ENCODE results near the gene DHPS. TPM values are rescaled to one million over a fixed set of nuclear protein-coding genes. Genes with fewer than 3 reads are reported as not detected.
A peak's percentile ranks its signal among the peaks of the same experiment; 100 is the strongest.
"Not testable (repeated sequence)": the region's sequence is repeated elsewhere in the genome, so short reads cannot be mapped to it uniquely, and the experiment has no call there.

DHPS gene
- total RNA-seq, 1 donor from 2014 or later: 52.9 TPM

- no peak for DNase-seq
Measured at GRCh38 chr19:12705169-12705568, 23.5 kb upstream of the DHPS start.

GRCh38 chr19:12703046-12703445, 21.4 kb upstream of the DHPS start:
- peak; percentile 66 for DNase-seq

GRCh38 chr19:12701596-12702282, 20.1 kb upstream of the DHPS start:
- DNase-seq: no peak

- DNase-seq: no peak
Measured at GRCh38 chr19:12698138-12698537, 16.5 kb upstream of the DHPS start.

- not testable (repeated sequence) for DNase-seq
Measured at GRCh38 chr19:12697425-12697824, 15.7 kb upstream of the DHPS start.

- peak; percentile 98 for DNase-seq
Measured at GRCh38 chr19:12696366-12697335, 15.0 kb upstream of the DHPS start, which contains the start of gene FBXW9. TSS of gene FBXW9 (minus strand) at chr19:12696631. CDS start at chr19:12696581, 50 bp downstream.

- no peak for DNase-seq
Measured at GRCh38 chr19:12695997-12696365, 14.3 kb upstream of the DHPS start.

- no peak for DNase-seq
Measured at GRCh38 chr19:12695514-12695913, 13.8 kb upstream of the DHPS start.

- peak; percentile 17 for DNase-seq
Measured at GRCh38 chr19:12695096-12695495, 13.4 kb upstream of the DHPS start.

GRCh38 chr19:12694641-12695040, 13.0 kb upstream of the DHPS start:
- no peak for DNase-seq

GRCh38 chr19:12692960-12693359, 11.3 kb upstream of the DHPS start:
- DNase-seq: no peak

GRCh38 chr19:12689581-12690216, 8.0 kb upstream of the DHPS start:
- DNase-seq: no peak

- DNase-seq: no peak
Measured at GRCh38 chr19:12689012-12689411, 7.3 kb upstream of the DHPS start.

- no peak for DNase-seq
Measured at GRCh38 chr19:12687496-12688196, 6.0 kb upstream of the DHPS start, which contains the start of gene GNG14. TSS of gene GNG14 (plus strand) at chr19:12687998. CDS start at chr19:12688049, 51 bp downstream.

GRCh38 chr19:12685831-12686230, 4.2 kb upstream of the DHPS start:
- no peak for DNase-seq

GRCh38 chr19:12680034-12680433, 1.6 kb downstream of the DHPS start:
- no peak for DNase-seq

GRCh38 chr19:12678039-12678438, 3.6 kb downstream of the DHPS start:
- not testable (repeated sequence) for DNase-seq

GRCh38 chr19:12676928-12677327, 4.8 kb downstream of the DHPS start:
- DNase-seq: no peak

- peak; percentile 90 for DNase-seq
Measured at GRCh38 chr19:12676384-12676792, 5.3 kb downstream of the DHPS start.

GRCh38 chr19:12675940-12676339, 5.7 kb downstream of the DHPS start:
- DNase-seq: no peak

GRCh38 chr19:12675399-12675798, 6.3 kb downstream of the DHPS start:
- DNase-seq: no peak

- no peak for DNase-seq
Measured at GRCh38 chr19:12672744-12673143, 8.9 kb downstream of the DHPS start.
